ENCODE measurements around the gene LPIN1.
A peak's percentile ranks its signal among the peaks of the same experiment; 100 is the strongest.
"Not testable (repeated sequence)": the region's sequence is repeated elsewhere in the genome, so short reads cannot be mapped to it uniquely, and the experiment has no call there.

Gene LPIN1

GRCh38 chr2:11717623-11718022, 28.8 kb upstream of the LPIN1 start:
- DNase-seq, result no peak

DNA sequence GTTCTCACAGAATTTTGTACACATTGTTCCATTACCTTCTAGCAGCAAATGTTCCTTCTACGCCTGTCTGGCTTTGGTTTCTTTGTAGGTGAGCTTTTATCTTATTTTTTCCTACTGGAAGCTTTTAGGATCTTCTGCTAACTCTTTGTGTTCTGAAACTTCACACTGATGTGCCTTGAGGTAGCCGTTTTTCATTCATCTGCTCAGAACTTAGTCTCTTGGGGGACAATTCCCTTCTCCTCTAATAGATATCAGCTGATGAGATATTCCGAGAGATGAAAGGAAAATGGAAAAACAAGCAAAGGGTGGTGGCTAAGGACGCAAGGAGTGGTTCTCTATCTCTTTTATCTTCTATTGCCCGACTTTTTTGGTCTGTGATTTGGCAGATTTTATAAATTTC, 27.8 kb upstream of the LPIN1 start:
- DNase-seq, result no peak

DNA sequence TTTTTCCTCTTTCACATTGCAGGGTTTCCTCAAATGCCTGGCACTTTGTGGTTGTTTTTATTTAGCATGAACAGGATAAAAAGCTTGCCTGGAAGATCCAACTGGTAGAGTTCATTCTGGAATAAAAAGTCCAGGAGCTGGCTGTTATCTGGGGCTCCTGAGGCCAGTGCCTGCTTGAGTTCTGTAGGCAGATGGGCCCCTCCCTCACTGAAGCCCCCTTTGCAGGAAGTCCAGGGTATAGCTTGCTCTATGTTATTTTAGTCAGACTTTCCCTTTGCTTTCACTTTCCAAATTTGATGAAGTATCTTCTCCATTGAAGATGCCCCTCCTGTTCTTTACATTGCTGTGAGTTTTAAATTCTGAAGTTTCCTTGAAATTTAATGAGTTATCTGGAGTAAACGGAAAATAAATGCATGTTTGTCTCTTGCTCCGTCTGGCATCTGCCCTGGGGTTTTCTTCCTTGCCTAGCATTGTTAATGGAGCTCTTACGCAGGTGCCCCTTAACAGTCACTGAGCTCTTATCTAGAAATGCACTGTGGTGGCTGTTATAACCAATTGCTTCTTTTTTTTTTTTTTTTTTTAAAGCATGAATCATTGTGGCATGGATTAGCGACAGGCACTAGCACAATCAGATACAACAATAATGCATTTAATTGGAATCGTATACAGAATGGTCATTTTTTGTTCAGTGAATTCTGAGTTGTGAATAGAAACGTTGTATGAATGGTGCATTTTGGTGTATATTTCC, 27.0 kb upstream of the LPIN1 start:
- DNase-seq, result no peak

- DNase-seq, result no peak
Observed at GRCh38 chr2:11720752-11721151, 25.7 kb upstream of the LPIN1 start.

DNA sequence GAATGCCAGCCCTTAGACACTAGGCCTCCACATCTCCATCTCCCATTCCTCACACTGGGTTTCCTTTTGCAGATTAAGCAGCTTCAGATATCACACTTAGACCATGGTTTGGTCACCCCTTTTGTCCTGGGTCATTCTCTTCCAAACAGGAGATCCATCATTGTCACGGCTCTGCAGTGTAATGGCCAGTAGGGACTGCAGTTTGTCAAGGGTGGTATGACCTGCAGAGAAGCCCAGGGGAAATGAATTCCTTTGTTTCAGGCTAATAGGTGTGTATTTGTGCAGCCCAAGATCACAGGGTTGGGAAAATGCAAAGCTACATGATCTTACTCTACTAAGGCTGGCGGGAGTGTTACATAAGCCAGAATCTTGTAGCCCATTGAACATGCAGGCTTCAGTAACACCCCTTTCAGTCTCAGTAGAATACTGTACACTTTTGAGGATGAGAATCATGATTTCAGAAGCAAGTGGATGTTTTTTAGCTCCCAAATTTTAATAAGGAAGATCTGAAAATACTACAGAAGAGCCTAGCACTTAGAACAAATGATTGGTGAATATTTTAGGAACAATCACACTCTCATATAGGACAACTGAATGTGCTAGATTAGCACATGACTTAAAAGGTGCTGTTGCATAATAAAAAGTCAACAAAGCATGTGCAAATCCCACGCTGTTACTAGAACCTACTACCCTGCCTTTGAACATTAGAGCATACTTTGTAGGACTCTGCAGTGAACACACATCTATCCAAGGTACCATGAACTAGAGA, 24.0 kb upstream of the LPIN1 start:
- no peak for DNase-seq

GRCh38 chr2:11723061-11723371, 23.4 kb upstream of the LPIN1 start:
- no peak for DNase-seq

DNA sequence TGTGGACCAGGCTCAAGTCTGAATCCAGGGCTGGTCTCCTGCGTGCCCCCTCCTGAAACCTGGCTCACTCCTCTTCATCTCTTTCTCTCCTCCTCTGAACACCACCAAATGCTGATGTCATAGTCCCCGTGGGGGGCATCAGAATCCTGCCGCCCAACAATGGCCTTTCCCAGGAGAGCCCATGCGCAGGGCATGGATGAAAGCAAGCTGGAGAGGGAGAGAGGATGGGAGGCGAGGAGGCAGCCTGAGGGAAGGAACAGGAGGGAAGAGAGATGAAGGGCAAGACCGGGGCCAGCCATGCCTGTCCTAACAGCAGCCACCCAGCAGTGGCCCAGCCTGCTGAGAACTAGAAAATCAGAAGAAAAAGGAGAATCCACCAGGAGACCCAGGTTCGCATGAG, 22.3 kb upstream of the LPIN1 start:
- DNase-seq, result no peak

- DNase-seq, result peak; percentile 5
Observed at GRCh38 chr2:11726384-11726783, 20.0 kb upstream of the LPIN1 start.

- no peak for DNase-seq
Observed at GRCh38 chr2:11729362-11730212, 16.8 kb upstream of the LPIN1 start.

DNA sequence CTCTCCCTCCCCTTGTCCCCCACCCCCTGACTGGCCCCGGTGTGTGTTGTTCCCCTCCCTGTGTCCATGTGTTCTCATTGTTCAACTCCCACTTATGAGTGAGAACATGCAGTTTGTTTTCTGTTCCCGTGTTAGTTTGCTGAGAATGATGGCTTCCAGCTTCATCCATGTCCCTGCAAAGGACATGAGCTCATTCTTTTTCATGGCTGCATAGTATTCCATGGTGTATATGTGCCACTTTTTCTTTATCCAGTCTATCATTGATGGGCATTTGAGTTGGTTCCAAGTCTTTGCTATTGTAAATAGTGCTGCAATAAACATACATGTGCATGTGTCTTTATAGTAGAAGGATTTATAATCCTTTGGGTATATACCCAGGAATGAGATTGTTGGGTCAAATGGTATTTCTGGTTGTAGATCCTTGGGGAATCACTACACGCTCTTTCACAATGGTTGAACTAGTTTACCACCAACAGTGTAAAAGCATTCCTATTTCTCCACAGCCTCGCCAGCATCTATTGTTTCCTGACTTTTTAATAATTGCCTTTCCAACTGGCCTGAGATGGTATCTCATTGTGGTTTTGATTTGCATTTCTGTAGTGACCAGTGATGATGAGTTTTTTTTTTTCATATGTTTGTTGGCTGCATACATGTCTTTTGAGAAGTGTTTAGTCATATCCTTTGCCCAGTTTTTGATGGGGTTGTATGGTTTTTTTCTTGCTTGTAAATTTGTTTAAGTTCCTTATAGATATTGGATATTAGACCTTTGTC, 15.0 kb upstream of the LPIN1 start:
- not testable (repeated sequence) for DNase-seq

GRCh38 chr2:11732587-11732986, 13.8 kb upstream of the LPIN1 start:
- no peak for DNase-seq

DNA sequence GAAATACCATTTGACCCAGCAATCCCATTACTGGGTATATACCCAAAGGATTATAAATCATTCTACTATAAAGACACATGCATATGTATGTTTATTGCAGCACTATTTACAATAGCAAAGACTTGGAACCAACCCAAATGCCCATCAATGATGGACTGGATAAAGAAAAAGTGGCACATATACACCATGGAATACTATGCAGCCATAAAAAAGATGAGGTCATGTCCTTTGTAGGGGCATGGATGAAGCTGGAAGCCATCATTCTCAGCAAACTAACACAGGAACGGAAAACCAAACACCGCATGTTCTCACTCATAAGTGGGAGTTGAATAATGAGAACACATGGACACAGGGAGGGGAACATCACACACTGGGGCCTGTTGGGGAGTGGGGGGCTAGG, 8.6 kb upstream of the LPIN1 start:
- not testable (repeated sequence) for DNase-seq

GRCh38 chr2:11738589-11739436, 7.6 kb upstream of the LPIN1 start:
- peak; percentile 16 for DNase-seq

DNA sequence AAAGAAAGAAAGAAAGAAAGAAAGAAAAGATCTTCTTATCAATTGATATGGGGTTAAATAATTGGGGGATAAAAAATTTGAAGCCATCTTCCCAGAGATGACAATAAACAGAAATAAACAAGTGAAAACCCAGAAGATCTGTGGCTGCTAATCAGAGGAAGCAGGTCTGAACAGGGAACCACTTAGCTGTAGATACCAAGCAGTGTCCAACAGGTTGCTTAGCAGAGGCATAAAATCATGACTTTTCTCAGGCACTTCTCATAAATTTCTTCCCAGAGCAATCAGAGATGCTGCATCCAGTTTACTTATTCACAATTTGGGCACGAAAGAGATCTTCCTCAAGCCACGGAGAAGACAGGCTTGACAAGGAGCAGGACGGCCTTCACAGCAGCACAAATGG, 5.7 kb upstream of the LPIN1 start:
- DNase-seq, result no peak

- no peak for DNase-seq
Observed at GRCh38 chr2:11742317-11742701, 4.1 kb upstream of the LPIN1 start.

DNA sequence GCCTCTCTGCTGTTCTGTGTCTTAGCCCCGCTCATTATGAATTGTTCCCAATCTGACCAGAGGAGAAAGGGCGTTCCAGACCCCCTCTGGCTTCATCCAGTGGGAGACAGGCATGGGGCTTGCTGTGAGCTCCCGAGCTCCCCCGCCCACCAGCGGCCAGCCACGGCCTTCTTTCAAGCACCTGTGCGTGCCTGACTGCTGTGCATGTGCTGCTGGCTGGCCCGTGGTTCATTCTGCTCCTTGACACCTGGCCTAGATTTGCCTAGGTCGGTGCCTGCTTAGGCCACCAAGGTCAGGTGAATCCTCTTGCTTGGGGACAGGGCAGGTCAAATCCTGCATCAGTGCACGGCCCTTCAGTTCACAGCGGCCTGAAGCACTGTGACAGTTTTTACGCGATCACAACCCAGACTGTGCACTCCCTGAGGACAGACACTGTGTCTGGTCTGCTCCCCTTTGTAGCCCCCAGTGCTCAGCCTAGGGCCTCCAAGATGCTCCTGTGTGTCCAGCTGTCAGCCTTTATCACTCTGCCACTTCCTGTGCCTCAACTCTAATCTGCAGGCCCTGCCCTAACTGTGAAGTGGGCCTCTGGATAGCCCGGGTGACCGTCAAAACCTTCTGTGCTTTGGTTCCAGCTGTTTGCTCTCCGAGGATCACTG, 3.6 kb upstream of the LPIN1 start:
- no peak for DNase-seq

DNA sequence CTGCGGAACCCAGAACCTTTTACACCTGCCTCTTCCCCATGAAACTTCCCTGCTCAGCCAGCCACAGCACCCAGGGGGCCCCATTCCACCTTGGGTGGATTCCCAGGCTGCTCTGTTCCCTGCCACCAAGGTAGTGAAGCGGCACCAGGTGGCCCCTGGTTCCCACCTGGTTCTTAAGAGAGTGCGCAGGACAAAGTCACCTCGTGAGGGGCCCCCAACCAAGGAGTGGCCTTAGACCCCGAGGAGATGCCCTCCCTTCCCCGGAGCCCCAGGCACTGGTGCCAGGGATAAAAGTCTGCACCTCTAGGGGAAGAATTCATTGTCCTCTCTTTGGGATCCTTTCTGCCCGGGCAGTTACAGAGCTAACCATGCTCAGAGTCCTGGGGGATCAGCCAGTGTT, 3.1 kb upstream of the LPIN1 start:
- DNase-seq, result no peak

GRCh38 chr2:11743846-11744553, 2.4 kb upstream of the LPIN1 start:
- DNase-seq, result peak; percentile 69

DNA sequence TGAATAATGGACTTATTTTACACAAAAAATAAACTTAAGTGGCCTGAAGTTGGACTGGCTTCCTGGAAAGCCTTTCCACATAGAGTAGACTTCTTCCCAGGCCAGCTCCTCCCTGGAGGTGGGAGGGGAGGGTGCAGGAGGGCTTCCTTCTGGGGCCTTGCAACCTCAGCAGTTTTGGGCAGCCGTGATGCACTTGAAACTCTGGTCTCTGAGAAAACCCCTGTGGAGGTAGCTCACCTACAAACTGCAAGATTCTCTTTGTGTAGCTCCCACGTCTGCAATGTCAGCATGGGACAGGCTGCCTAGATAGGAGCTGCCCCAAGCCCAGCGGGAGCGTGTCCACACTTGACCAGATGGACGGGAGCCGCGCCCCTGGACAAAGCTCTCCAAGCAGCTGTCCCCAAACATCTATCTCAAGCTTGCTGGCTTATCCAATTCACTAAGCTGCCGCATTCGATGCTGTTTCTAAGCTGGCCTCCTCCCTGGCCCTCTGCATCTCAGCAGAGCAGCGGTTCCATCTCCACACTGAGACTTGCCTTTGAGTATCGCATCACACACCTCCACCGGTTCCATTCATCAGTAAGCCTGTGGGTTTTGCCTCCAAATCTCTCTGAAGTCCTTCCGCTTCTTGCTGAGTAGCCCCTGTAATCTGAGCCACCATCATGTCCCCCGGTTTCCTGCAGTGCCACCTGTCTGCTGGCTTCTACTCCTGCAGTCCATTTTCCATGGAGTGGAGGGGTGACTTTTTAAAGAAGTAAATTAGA, 1.6 kb upstream of the LPIN1 start:
- peak; percentile 20 for DNase-seq
